Measurements from ENCODE around the gene PPP1CB.

PPP1CB gene

GRCh38 chr2:28835781-28836180 is 84.2 kb downstream of the PPP1CB start:
- Histone ChIP-seq H2BK5ac (ENCODE audit: low read length) (no peak overlapping the region), H3K9me3 (replicated peaks in 1 of 2; ENCODE audit: control insufficient read depth in 2 of 2, insufficient read depth in 1 of 2, low read depth in 1 of 2, low read length in 2 of 2) (no peaks in the 10 kb centered on the region), H2BK15ac (ENCODE audit: low read length) (no peak overlapping the region), H2BK120ac (ENCODE audit: low read depth, low read length) (no peak overlapping the region), H2BK12ac (ENCODE audit: low read length) (no peak overlapping the region), H3K23ac (ENCODE audit: low read depth, low read length, poor library complexity) (no peak overlapping the region), H3K4me3 (ENCODE audit: low read length in 2 of 2) (no peak overlapping the region), H2AK5ac (ENCODE audit: low read depth, low read length) (no peak overlapping the region), H3K36me3 (replicated peaks in 1 of 2; ENCODE audit: control insufficient read depth in 2 of 2, insufficient read depth in 2 of 2, low read length in 2 of 2) (no peaks in the 10 kb centered on the region), H4K8ac (ENCODE audit: low read depth, low read length) (no peak overlapping the region), H3K18ac (ENCODE audit: low read length) (no peak overlapping the region), H3K4me2 (ENCODE audit: insufficient read depth, low read length, poor library complexity, severe bottlenecking) (no peak overlapping the region), H3K79me1 (ENCODE audit: low read depth, low read length) (no peaks in the 10 kb centered on the region), H3K4ac (ENCODE audit: low read length) (no peak overlapping the region), H3K14ac (ENCODE audit: low read length) (no peak overlapping the region), H3K27me3 (ENCODE audit: control insufficient read depth in 3 of 3, insufficient read depth in 3 of 3, low read depth in 1 of 3, low read length in 3 of 3) (no peaks in the 10 kb centered on the region), H3K27ac (replicated peaks; ENCODE audit: low read length) (no peak overlapping the region), H3K9ac (ENCODE audit: low read depth, low read length, poor library complexity) (no peak overlapping the region), H2AFZ (ENCODE audit: low read length) (no peak overlapping the region), H4K91ac (ENCODE audit: low read depth, low read length, poor library complexity) (no peak overlapping the region), H3K4me1 (ENCODE audit: control insufficient read depth in 2 of 2, insufficient read depth in 1 of 2, low read depth in 1 of 2, low read length in 2 of 2) (no peaks in the 10 kb centered on the region)
- no CpG with 5 or more reads among the region's 2 CpGs for WGBS, 2 donors (ENCODE audit: extremely low coverage in 2 of 2, insufficient read length in 2 of 2, insufficient replicate concordance in 1 of 2)
- DNase-seq (ENCODE audit: low spot score) = no peak

GRCh38 chr2:28838971-28839370 is 87.3 kb downstream of the PPP1CB start:
- H3K18ac ChIP-seq (ENCODE audit: low read length) = no peak overlapping the region
- no CpG with 5 or more reads among the region's 2 CpGs for WGBS, 2 donors (ENCODE audit: extremely low coverage in 2 of 2, insufficient read length in 2 of 2, insufficient replicate concordance in 1 of 2)
- H3K23ac ChIP-seq (ENCODE audit: low read depth, low read length, poor library complexity) = no peak overlapping the region
- H3K27ac ChIP-seq (replicated peaks; ENCODE audit: low read length) = no peak overlapping the region
- no peaks in the 10 kb centered on the region for H3K4me1 ChIP-seq (ENCODE audit: control insufficient read depth in 2 of 2, insufficient read depth in 1 of 2, low read depth in 1 of 2, low read length in 2 of 2)
- no peaks in the 10 kb centered on the region for H3K27me3 ChIP-seq (ENCODE audit: control insufficient read depth in 3 of 3, insufficient read depth in 3 of 3, low read depth in 1 of 3, low read length in 3 of 3)
- H2BK15ac ChIP-seq (ENCODE audit: low read length) = no peak overlapping the region
- H3K14ac ChIP-seq (ENCODE audit: low read length) = no peak overlapping the region
- no peak overlapping the region for H2BK5ac ChIP-seq (ENCODE audit: low read length)
- H3K9ac ChIP-seq (ENCODE audit: low read depth, low read length, poor library complexity) = no peak overlapping the region
- H3K4me2 ChIP-seq (ENCODE audit: insufficient read depth, low read length, poor library complexity, severe bottlenecking) = no peak overlapping the region
- no peak overlapping the region for H2AK5ac ChIP-seq (ENCODE audit: low read depth, low read length)
- no peak overlapping the region for H4K8ac ChIP-seq (ENCODE audit: low read depth, low read length)
- no peak overlapping the region for H3K4ac ChIP-seq (ENCODE audit: low read length)
- H2AFZ ChIP-seq (ENCODE audit: low read length) = no peak overlapping the region
- H3K36me3 ChIP-seq (replicated peaks in 1 of 2; ENCODE audit: control insufficient read depth in 2 of 2, insufficient read depth in 2 of 2, low read length in 2 of 2) = no peaks in the 10 kb centered on the region
- no peak overlapping the region for H2BK120ac ChIP-seq (ENCODE audit: low read depth, low read length)
- DNase-seq (ENCODE audit: low spot score) = no peak
- no peak overlapping the region for H3K4me3 ChIP-seq (ENCODE audit: low read length in 2 of 2)
- H3K9me3 ChIP-seq (replicated peaks in 1 of 2; ENCODE audit: control insufficient read depth in 2 of 2, insufficient read depth in 1 of 2, low read depth in 1 of 2, low read length in 2 of 2) = no peaks in the 10 kb centered on the region
- no peak overlapping the region for H2BK12ac ChIP-seq (ENCODE audit: low read length)
- H4K91ac ChIP-seq (ENCODE audit: low read depth, low read length, poor library complexity) = no peak overlapping the region
- H3K79me1 ChIP-seq (ENCODE audit: low read depth, low read length) = no peaks in the 10 kb centered on the region

- H3K27me3 ChIP-seq (ENCODE audit: control insufficient read depth in 3 of 3, insufficient read depth in 3 of 3, low read depth in 1 of 3, low read length in 3 of 3) = no peaks in the 10 kb centered on the region
- H4K91ac ChIP-seq (ENCODE audit: low read depth, low read length, poor library complexity) = no peak overlapping the region
- H3K36me3 ChIP-seq (replicated peaks in 1 of 2; ENCODE audit: control insufficient read depth in 2 of 2, insufficient read depth in 2 of 2, low read length in 2 of 2) = peaks cover 0 to 4% of the 10 kb centered on the region in 2 donors
- H2BK15ac ChIP-seq (ENCODE audit: low read length) = no peak overlapping the region
- no peak overlapping the region for H3K27ac ChIP-seq (replicated peaks; ENCODE audit: low read length)
- H3K79me1 ChIP-seq (ENCODE audit: low read depth, low read length) = no peaks in the 10 kb centered on the region
- DNase-seq (ENCODE audit: low spot score) = no peak
- no peak overlapping the region for H3K4me3 ChIP-seq (ENCODE audit: low read length in 2 of 2)
- H3K14ac ChIP-seq (ENCODE audit: low read length) = no peak overlapping the region
- no peak overlapping the region for H2BK5ac ChIP-seq (ENCODE audit: low read length)
- H2BK120ac ChIP-seq (ENCODE audit: low read depth, low read length) = no peak overlapping the region
- no peak overlapping the region for H2AK5ac ChIP-seq (ENCODE audit: low read depth, low read length)
- H3K23ac ChIP-seq (ENCODE audit: low read depth, low read length, poor library complexity) = no peak overlapping the region
- no peak overlapping the region for H3K9ac ChIP-seq (ENCODE audit: low read depth, low read length, poor library complexity)
- H3K9me3 ChIP-seq (replicated peaks in 1 of 2; ENCODE audit: control insufficient read depth in 2 of 2, insufficient read depth in 1 of 2, low read depth in 1 of 2, low read length in 2 of 2) = no peaks in the 10 kb centered on the region
- no peak overlapping the region for H4K8ac ChIP-seq (ENCODE audit: low read depth, low read length)
- H3K4ac ChIP-seq (ENCODE audit: low read length) = no peak overlapping the region
- H2BK12ac ChIP-seq (ENCODE audit: low read length) = no peak overlapping the region
- no peak overlapping the region for H2AFZ ChIP-seq (ENCODE audit: low read length)
- no peak overlapping the region for H3K4me2 ChIP-seq (ENCODE audit: insufficient read depth, low read length, poor library complexity, severe bottlenecking)
- WGBS, 2 donors (ENCODE audit: extremely low coverage in 2 of 2, insufficient read length in 2 of 2, insufficient replicate concordance in 1 of 2) = no CpG with 5 or more reads among the region's 3 CpGs
- no peaks in the 10 kb centered on the region for H3K4me1 ChIP-seq (ENCODE audit: control insufficient read depth in 2 of 2, insufficient read depth in 1 of 2, low read depth in 1 of 2, low read length in 2 of 2)
- no peak overlapping the region for H3K18ac ChIP-seq (ENCODE audit: low read length)
Measured at GRCh38 chr2:28842042-28842441, 90.4 kb downstream of the PPP1CB start.
